ENCODE data around the gene GNGT1.

The GNGT1 gene

GRCh38 chr7:93943816-93944540 lies 37.6 kb downstream of the GNGT1 start:
- DNase-seq (ENCODE audit: low spot score): no peak

- DNase-seq (ENCODE audit: low spot score): peak; percentile 94
Measured at GRCh38 chr7:93944673-93945072, 38.3 kb downstream of the GNGT1 start.

GRCh38 chr7:93945083-93945482 lies 38.7 kb downstream of the GNGT1 start:
- DNase-seq (ENCODE audit: low spot score): no peak

GRCh38 chr7:93945756-93946535 lies 39.6 kb downstream of the GNGT1 start:
- peak; percentile 28 for DNase-seq (ENCODE audit: low spot score)

- DNase-seq (ENCODE audit: low spot score): no peak
Measured at GRCh38 chr7:93948106-93948505, 41.7 kb downstream of the GNGT1 start.

- no peak for DNase-seq (ENCODE audit: low spot score)
Measured at GRCh38 chr7:93948873-93949272, 42.5 kb downstream of the GNGT1 start.

- peak; percentile 86 for DNase-seq (ENCODE audit: low spot score)
Measured at GRCh38 chr7:93949423-93949822, 43.1 kb downstream of the GNGT1 start.

- DNase-seq (ENCODE audit: low spot score): no peak
Measured at GRCh38 chr7:93955304-93955703, 48.9 kb downstream of the GNGT1 start.

GRCh38 chr7:93957767-93958166 lies 51.4 kb downstream of the GNGT1 start:
- no peak for DNase-seq (ENCODE audit: low spot score)

GRCh38 chr7:93958216-93958615 lies 51.8 kb downstream of the GNGT1 start:
- DNase-seq (ENCODE audit: low spot score): peak; percentile 81

- peak; percentile 58 for DNase-seq (ENCODE audit: low spot score)
Measured at GRCh38 chr7:93958651-93959050, 52.3 kb downstream of the GNGT1 start.

All from kidney capillary endothelial cell (primary cell).